HG03097 (cell line): Measurements from ENCODE around the gene C10orf67.
"Not testable (repeated sequence)": the region's sequence is repeated elsewhere in the genome, so short reads cannot be mapped to it uniquely, and the experiment has no call there.

Source experiments
- ATAC-seq: cut with Tn5 transposase; IDR thresholded peaks from one replicate; pipeline ENCODE4 v1.9.1; 2021; ENCODE audit not compliant: unreplicated experiment, low FRiP score

C10orf67 gene

GRCh38 chr10:23281044-23281433 lies 63.6 kb downstream of the C10orf67 start:
- no peak for ATAC-seq

GRCh38 chr10:23280419-23281043 lies 64.1 kb downstream of the C10orf67 start:
- ATAC-seq: no peak

GRCh38 chr10:23275355-23275754 lies 69.2 kb downstream of the C10orf67 start:
- ATAC-seq: no peak

- ATAC-seq: not testable (repeated sequence)
These were observed 70.4 kb downstream of the C10orf67 start for GRCh38 chr10:23274179-23274578.

GRCh38 chr10:23270531-23270930 lies 74.1 kb downstream of the C10orf67 start:
- ATAC-seq: no peak

GRCh38 chr10:23263441-23264164 lies 81.0 kb downstream of the C10orf67 start:
- no peak for ATAC-seq

GRCh38 chr10:23262928-23263327 lies 81.7 kb downstream of the C10orf67 start:
- no peak for ATAC-seq

GRCh38 chr10:23258516-23258915 lies 86.1 kb downstream of the C10orf67 start:
- ATAC-seq: no peak

GRCh38 chr10:23253780-23254179 lies 90.8 kb downstream of the C10orf67 start:
- ATAC-seq: no peak

- ATAC-seq: not testable (repeated sequence)
These were observed 91.7 kb downstream of the C10orf67 start for GRCh38 chr10:23252859-23253258.

GRCh38 chr10:23241779-23242178 lies 102.8 kb downstream of the C10orf67 start:
- not testable (repeated sequence) for ATAC-seq

- ATAC-seq: no peak
These were observed 106.6 kb downstream of the C10orf67 start for GRCh38 chr10:23238015-23238414.

- no peak for ATAC-seq
These were observed 114.0 kb downstream of the C10orf67 start for GRCh38 chr10:23230582-23230981.

GRCh38 chr10:23217471-23217870 lies 127.1 kb downstream of the C10orf67 start:
- no peak for ATAC-seq

- ATAC-seq: no peak
These were observed 138.5 kb downstream of the C10orf67 start for GRCh38 chr10:23205972-23206642.

GRCh38 chr10:23204773-23205172 lies 139.8 kb downstream of the C10orf67 start:
- no peak for ATAC-seq

GRCh38 chr10:23203369-23204325 lies 140.9 kb downstream of the C10orf67 start:
- no peak for ATAC-seq

- ATAC-seq: no peak
These were observed 141.8 kb downstream of the C10orf67 start for GRCh38 chr10:23202779-23203178.

GRCh38 chr10:23201837-23202236 lies 142.8 kb downstream of the C10orf67 start:
- ATAC-seq: no peak

- ATAC-seq: no peak
These were observed 143.5 kb downstream of the C10orf67 start for GRCh38 chr10:23200997-23201652.
